SU-DHL-6 (cell line): ENCODE measurements around the gene CYP26A1.

Experiments used
- H2AFZ ChIP-seq: fragments of 200-600 bp; sonication (generic); 2 replicates; pipeline ENCODE4 v1.6.1; 2014; ENCODE audit warnings: low read depth, mild to moderate bottlenecking, moderate library complexity, mixed read lengths, antibody characterized with exemption, low read length; ENCODE audit not compliant: severe bottlenecking
- H3F3A ChIP-seq: fragments of 200-600 bp; shearing (Covaris generic); 2 replicates; pipeline ENCODE4 v1.6.0; 2016; ENCODE audit warnings: antibody characterized with exemption, mild to moderate bottlenecking; ENCODE audit not compliant: insufficient read depth
- H3K27ac ChIP-seq: fragments of 200-600 bp; sonication (generic); 2 replicates; pipeline ENCODE4 v1.5.1; 2016; ENCODE audit warnings: low read depth, mild to moderate bottlenecking, low read length, moderate library complexity, mixed read lengths
- H3K27me3 ChIP-seq: fragments of 200-600 bp; sonication (generic), shearing (Covaris generic); 2 replicates; pipeline ENCODE4 v1.6.0; 2014; ENCODE audit warnings: mild to moderate bottlenecking, low read length
- H3K36me3 ChIP-seq: fragments of 200-600 bp; sonication (generic); 2 replicates; pipeline ENCODE4 v1.6.1; 2014; ENCODE audit warnings: mild to moderate bottlenecking, low read length, mixed read lengths
- H3K4me2 ChIP-seq: fragments of 300-600, 200-600 bp; shearing (Covaris generic), sonication (generic); 2 replicates; pipeline ENCODE4 v1.6.0; 2014; ENCODE audit warnings: low read length, low read depth, mild to moderate bottlenecking; ENCODE audit not compliant: poor library complexity, severe bottlenecking
- H3K4me3 ChIP-seq: fragments of 200-600 bp; sonication (generic); 2 replicates; pipeline ENCODE4 v1.5.1; 2014; ENCODE audit warnings: antibody characterized with exemption, low read length, mild to moderate bottlenecking, mixed read lengths; ENCODE audit not compliant: insufficient read depth, poor library complexity, severe bottlenecking
- H3K79me2 ChIP-seq: fragments of 200-600 bp; sonication (generic); 2 replicates; pipeline ENCODE4 v1.6.1; 2014; ENCODE audit warnings: mild to moderate bottlenecking, low read length, moderate library complexity; ENCODE audit not compliant: insufficient read depth
- H3K9ac ChIP-seq: fragments of 200-600 bp; sonication (generic); 2 replicates; pipeline ENCODE4 v1.7.0; 2014; ENCODE audit warnings: mild to moderate bottlenecking, low read length
- H3K9me2 ChIP-seq: fragments of 200-600 bp; sonication (generic); replicated peaks from 2 replicates; pipeline ENCODE4 v1.6.1; 2014; ENCODE audit warnings: low read length; ENCODE audit not compliant: insufficient read depth
- H3K9me3 ChIP-seq: fragments of 200-600 bp; sonication (generic); 2 replicates; pipeline ENCODE4 v1.6.1; 2014; ENCODE audit warnings: low read length, mixed read lengths; ENCODE audit not compliant: insufficient read depth
- H4K20me1 ChIP-seq: fragments of 200-600 bp; sonication (generic); 2 replicates; pipeline ENCODE4 v1.6.1; 2014; ENCODE audit warnings: low read depth, mild to moderate bottlenecking, antibody characterized with exemption, low read length, moderate library complexity, mixed read lengths
- EZH2phosphoT487 ChIP-seq: fragments of 200-600 bp; sonication (generic), shearing (Covaris generic); conservative IDR thresholded peaks from 2 replicates; pipeline ENCODE4 v1.6.1; 2018; ENCODE audit warnings: mild to moderate bottlenecking, antibody characterized with exemption, low read length, moderate library complexity, mixed read lengths
- TF ChIP-seq, protein P1 (sequence below): fragments of 200-600 bp; sonication (generic); IDR thresholded peaks from one replicate; pipeline ENCODE4 v1.5.1; 2017; ENCODE audit warnings: antibody characterized with exemption, mild to moderate bottlenecking, low read length, moderate library complexity; ENCODE audit not compliant: insufficient read depth, poor library complexity, severe bottlenecking

The CYP26A1 gene

DNA sequence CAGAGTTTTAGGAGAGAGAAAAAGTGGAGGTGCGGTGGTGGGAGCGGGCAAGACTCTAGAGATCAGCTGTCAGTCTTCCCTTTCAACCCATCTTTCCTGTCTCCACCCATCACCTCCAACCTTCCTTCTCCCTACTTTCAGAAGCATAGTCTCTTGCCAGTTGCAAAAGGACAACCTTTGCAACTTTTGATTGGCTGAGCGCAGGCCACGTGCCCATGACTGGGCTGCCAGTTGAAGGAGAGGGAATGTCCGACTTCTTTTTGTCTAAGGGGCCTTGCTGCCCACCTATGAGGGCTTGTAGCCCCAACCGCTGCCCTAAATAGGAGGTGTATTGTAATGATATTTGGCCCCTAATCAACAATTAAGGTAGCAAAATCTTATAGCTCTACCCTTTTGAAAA is 12.6 kb downstream of the CYP26A1 start:
- Histone ChIP-seq H4K20me1 (no peaks in the 10 kb centered on the region), H2AFZ (no peak overlapping the region), H3F3A (no peaks in the 10 kb centered on the region), H3K9me3 (no peaks in the 10 kb centered on the region), H3K9me2 (no peaks in the 10 kb centered on the region), H3K4me3 (no peak overlapping the region), H3K36me3 (no peaks in the 10 kb centered on the region), H3K9ac (no peak overlapping the region), H3K79me2 (no peaks in the 10 kb centered on the region), H3K27ac (no peak overlapping the region), H3K4me2 (no peak overlapping the region), H3K27me3 (no peaks in the 10 kb centered on the region)
- TF ChIP-seq EZH2phosphoT487, result no peak
- TF ChIP-seq, protein P1, sequence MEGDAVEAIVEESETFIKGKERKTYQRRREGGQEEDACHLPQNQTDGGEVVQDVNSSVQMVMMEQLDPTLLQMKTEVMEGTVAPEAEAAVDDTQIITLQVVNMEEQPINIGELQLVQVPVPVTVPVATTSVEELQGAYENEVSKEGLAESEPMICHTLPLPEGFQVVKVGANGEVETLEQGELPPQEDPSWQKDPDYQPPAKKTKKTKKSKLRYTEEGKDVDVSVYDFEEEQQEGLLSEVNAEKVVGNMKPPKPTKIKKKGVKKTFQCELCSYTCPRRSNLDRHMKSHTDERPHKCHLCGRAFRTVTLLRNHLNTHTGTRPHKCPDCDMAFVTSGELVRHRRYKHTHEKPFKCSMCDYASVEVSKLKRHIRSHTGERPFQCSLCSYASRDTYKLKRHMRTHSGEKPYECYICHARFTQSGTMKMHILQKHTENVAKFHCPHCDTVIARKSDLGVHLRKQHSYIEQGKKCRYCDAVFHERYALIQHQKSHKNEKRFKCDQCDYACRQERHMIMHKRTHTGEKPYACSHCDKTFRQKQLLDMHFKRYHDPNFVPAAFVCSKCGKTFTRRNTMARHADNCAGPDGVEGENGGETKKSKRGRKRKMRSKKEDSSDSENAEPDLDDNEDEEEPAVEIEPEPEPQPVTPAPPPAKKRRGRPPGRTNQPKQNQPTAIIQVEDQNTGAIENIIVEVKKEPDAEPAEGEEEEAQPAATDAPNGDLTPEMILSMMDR, result no peak

DNA sequence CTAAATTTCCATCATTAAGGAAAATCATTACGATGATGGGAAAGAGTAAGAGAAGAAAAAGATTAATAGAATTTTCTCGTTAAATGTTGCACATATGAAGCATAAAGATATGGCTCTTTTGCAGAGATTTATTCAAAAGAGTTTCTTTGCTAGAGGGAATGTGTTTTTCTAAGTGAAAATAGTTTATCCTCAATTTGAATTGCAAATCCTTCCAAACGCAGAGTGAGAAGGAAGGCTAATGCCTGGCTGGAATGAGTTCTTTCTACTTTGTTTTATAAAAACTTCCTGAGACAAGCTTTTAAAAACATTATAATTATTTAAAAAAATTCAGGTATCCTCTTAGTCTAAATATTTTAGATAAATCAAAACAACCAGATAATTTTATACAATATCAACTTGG is 14.2 kb downstream of the CYP26A1 start:
- H3K9me2 ChIP-seq, result no peaks in the 10 kb centered on the region
- H3K4me3 ChIP-seq, result no peak overlapping the region
- H3K9me3 ChIP-seq, result no peaks in the 10 kb centered on the region
- no peaks in the 10 kb centered on the region for H3K79me2 ChIP-seq
- H3K4me2 ChIP-seq, result no peak overlapping the region
- TF ChIP-seq EZH2phosphoT487, result no peak
- TF ChIP-seq, protein P1, result no peak
- no peaks in the 10 kb centered on the region for H4K20me1 ChIP-seq
- no peak overlapping the region for H2AFZ ChIP-seq
- H3K36me3 ChIP-seq, result no peaks in the 10 kb centered on the region
- H3K27ac ChIP-seq, result no peak overlapping the region
- no peaks in the 10 kb centered on the region for H3K27me3 ChIP-seq
- H3K9ac ChIP-seq, result no peak overlapping the region
- no peaks in the 10 kb centered on the region for H3F3A ChIP-seq

DNA sequence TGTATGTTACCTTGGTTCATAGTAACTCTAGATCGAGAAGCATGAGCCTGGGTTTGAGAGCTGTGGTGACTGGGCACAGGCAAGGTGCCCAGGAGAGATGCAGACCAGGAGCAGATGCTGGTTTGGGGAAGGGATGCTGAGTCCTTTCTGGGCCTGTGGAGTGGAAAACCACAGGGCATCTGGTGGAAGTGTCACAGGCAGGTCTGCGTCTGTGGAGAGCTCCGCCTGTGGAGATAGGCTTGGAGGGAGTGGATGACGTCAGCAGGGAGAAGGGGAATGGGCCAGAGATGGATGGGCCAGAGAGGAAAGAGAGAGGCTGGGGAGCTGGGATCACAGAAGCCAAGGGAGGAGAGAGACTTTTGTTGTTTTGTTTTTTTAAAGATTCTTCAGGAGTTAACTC is 14.8 kb downstream of the CYP26A1 start:
- no peaks in the 10 kb centered on the region for H3K9me3 ChIP-seq
- TF ChIP-seq, protein P1, result no peak
- no peak for TF ChIP-seq EZH2phosphoT487
- H3K27me3 ChIP-seq, result no peaks in the 10 kb centered on the region
- H3K9me2 ChIP-seq, result no peaks in the 10 kb centered on the region
- H2AFZ ChIP-seq, result no peak overlapping the region
- H3K4me2 ChIP-seq, result no peak overlapping the region
- H3F3A ChIP-seq, result no peaks in the 10 kb centered on the region
- no peak overlapping the region for H3K27ac ChIP-seq
- no peak overlapping the region for H3K9ac ChIP-seq
- H4K20me1 ChIP-seq, result no peaks in the 10 kb centered on the region
- H3K79me2 ChIP-seq, result no peaks in the 10 kb centered on the region
- no peak overlapping the region for H3K4me3 ChIP-seq
- no peaks in the 10 kb centered on the region for H3K36me3 ChIP-seq
